Brain microvascular endothelial cell (primary cell): ENCODE data around the gene RBM39.
A peak's percentile ranks its signal among the peaks of the same experiment; 100 is the strongest.

Source experiments
- DNase-seq: peaks from one replicate; pipeline ENCODE4 v3.0.0-alpha.2; 2020
- H3K27ac ChIP-seq: fragments of 250-450 bp; sonication (Bioruptor Pico); 2 replicates; pipeline ENCODE4 v1.5.1; 2020; ENCODE audit warnings: mild to moderate bottlenecking, moderate library complexity
- H3K27me3 ChIP-seq: fragments of 250-450 bp; sonication (Bioruptor Pico); replicated peaks from 2 replicates; pipeline ENCODE4 v1.5.1; 2020; ENCODE audit warnings: mild to moderate bottlenecking
- H3K36me3 ChIP-seq: fragments of 250-450 bp; sonication (Bioruptor Pico); replicated peaks from 2 replicates; pipeline ENCODE4 v1.5.1; 2020; ENCODE audit warnings: mild to moderate bottlenecking
- H3K4me3 ChIP-seq: 2 replicates; pipeline ENCODE4 v1.5.1; 2011; ENCODE audit warnings: low read depth, mild to moderate bottlenecking, control low read depth, low read length, moderate library complexity
- CTCF ChIP-seq: IDR thresholded peaks from 2 replicates; pipeline ENCODE4 v1.5.1; 2011; ENCODE audit warnings: low read depth, mild to moderate bottlenecking, moderate library complexity, low read length, control low read depth, inconsistent platforms; ENCODE audit errors: missing control alignments
- in situ Hi-C: cut with HindIII; loops from 2 replicates; pipeline ENCODE4 v1.10.0; 2017; ENCODE audit warnings: low sequenced_read_pairs, low pct_ligation_motif_present

RBM39 gene

GRCh38 chr20:35698298-35699126, 43.5 kb downstream of the RBM39 start:
- DNase-seq, result no peak
- in situ Hi-C loops, result no loop called here
- no peak for TF ChIP-seq CTCF
- Histone ChIP-seq H3K27me3 (no peaks in the 10 kb centered on the region), H3K4me3 (peak overlapping the region; percentile 99), H3K36me3 (peaks cover 28% of the 10 kb centered on the region), H3K27ac (peak overlapping the region; percentile 61)

DNA sequence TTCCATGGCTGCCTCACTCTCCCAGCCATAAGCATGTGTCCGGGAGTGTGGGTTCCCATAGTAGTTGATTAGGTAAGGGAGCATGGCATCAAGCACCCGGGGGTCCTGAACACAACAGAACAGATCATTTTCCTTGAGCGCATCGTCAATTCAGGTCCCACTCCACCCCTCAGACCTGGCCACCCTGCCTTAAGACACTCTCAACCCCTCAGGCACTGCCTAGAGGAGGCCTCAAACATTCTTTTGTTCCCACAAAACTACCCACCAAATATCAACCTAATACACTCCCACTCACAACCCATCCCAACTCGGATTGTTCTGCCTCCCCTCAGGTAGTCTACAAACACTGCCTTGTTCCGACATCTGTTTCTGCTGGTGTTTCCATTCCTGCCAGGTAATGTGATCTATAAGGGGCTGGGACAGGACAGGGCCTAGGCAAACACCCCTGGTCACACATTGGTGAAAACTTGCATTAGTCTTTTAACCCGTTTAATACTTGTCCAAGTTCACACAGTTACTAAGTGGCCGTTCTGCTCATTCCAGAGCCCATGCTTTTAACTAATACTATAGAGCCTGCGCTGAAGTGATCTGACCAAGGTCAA, 44.3 kb downstream of the RBM39 start:
- peak overlapping the region; percentile 99 for H3K4me3 ChIP-seq
- H3K27ac ChIP-seq, result no peak overlapping the region
- TF ChIP-seq CTCF, result no peak
- H3K36me3 ChIP-seq, result peaks cover 23% of the 10 kb centered on the region
- in situ Hi-C loops, result no loop called here
- H3K27me3 ChIP-seq, result no peaks in the 10 kb centered on the region
- DNase-seq, result no peak

DNA sequence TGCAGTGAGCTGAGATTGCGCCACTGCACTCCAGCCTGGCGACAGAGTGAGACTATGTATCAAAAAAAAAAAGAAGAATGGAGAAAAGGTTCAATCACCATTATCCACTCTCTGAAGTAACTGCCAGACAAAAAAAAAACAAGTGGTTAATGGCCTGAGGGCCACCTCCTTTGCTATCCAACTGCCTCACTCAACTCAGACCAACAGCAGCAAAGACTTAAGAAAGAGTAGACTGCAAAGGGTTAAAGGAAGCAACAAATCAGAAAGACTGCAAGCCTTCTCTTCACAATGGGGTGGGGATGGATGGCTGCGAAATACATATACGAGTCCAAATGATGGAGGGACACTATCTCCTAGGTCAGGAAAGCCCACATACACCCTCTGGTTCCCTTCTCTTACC, 46.1 kb downstream of the RBM39 start:
- in situ Hi-C loops, result no loop called here
- no peak for DNase-seq
- TF ChIP-seq CTCF, result no peak
- Histone ChIP-seq H3K27ac (no peak overlapping the region), H3K4me3 (no peak overlapping the region), H3K36me3 (peaks cover 7% of the 10 kb centered on the region), H3K27me3 (no peaks in the 10 kb centered on the region)

GRCh38 chr20:35695245-35695749, 46.8 kb downstream of the RBM39 start:
- no peak for DNase-seq
- TF ChIP-seq CTCF, result no peak
- peaks cover 7% of the 10 kb centered on the region for H3K36me3 ChIP-seq
- in situ Hi-C loops, result no loop called here
- H3K4me3 ChIP-seq, result no peak overlapping the region
- H3K27me3 ChIP-seq, result no peaks in the 10 kb centered on the region
- H3K27ac ChIP-seq, result no peak overlapping the region

DNA sequence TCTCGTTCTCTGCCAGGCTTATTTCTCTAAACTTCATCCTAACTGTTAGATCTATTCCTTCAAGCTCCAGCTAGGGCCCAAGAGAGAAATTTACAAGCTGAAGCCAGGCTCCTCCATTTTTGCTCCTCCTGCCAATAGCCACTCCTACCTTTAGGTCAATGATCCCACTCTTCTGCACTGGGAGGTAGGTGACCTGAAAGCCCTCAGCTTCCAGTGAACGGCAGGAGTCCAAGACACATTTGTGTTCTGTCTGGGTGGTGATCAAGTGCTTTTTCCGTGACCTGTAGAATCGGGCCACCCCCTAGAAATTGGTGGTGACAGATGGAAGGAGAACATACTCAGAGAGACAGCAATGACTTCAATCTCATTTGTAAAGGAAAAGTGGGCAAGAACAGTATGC, 51.8 kb downstream of the RBM39 start:
- DNase-seq, result no peak
- no peak for TF ChIP-seq CTCF
- peaks cover 21% of the 10 kb centered on the region for H3K36me3 ChIP-seq

More for the DNA sequence above, 51.8 kb downstream of the RBM39 start:
- H3K27me3 ChIP-seq, result no peaks in the 10 kb centered on the region
- no peak overlapping the region for H3K4me3 ChIP-seq
- in situ Hi-C loops, result no loop called here
- no peak overlapping the region for H3K27ac ChIP-seq
